Measurements from ENCODE around the gene WDR33.

Gene WDR33

DNA sequence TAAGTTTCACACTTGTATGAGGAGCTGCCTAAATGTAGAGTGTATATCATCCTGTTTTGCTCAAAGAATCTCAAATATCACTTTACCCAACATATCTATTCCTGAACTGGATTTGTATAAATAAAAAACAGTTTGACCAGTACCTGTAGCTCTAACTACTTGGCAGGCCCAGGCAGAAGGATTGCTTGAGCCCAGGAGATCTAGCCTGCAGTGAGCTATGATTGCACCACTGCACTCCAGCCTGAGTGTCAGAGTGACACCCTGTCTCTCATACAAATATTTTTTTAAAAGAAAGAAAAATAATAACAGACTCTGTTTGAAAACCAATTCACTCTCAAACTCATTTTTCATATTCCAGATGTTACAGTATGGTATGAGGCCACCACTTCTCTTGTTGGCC, 127.9 kb downstream of the WDR33 start:
- TF ChIP-seq, protein P1, sequence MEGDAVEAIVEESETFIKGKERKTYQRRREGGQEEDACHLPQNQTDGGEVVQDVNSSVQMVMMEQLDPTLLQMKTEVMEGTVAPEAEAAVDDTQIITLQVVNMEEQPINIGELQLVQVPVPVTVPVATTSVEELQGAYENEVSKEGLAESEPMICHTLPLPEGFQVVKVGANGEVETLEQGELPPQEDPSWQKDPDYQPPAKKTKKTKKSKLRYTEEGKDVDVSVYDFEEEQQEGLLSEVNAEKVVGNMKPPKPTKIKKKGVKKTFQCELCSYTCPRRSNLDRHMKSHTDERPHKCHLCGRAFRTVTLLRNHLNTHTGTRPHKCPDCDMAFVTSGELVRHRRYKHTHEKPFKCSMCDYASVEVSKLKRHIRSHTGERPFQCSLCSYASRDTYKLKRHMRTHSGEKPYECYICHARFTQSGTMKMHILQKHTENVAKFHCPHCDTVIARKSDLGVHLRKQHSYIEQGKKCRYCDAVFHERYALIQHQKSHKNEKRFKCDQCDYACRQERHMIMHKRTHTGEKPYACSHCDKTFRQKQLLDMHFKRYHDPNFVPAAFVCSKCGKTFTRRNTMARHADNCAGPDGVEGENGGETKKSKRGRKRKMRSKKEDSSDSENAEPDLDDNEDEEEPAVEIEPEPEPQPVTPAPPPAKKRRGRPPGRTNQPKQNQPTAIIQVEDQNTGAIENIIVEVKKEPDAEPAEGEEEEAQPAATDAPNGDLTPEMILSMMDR (IDR thresholded peaks at IDR 0.05; ENCODE audit: low read depth, low read length, missing control alignments): no peak
- DNase-seq (ENCODE audit: low read depth): no peak
- H3K4me3 ChIP-seq (ENCODE audit: low read depth, low read length): no peak overlapping the region

DNA sequence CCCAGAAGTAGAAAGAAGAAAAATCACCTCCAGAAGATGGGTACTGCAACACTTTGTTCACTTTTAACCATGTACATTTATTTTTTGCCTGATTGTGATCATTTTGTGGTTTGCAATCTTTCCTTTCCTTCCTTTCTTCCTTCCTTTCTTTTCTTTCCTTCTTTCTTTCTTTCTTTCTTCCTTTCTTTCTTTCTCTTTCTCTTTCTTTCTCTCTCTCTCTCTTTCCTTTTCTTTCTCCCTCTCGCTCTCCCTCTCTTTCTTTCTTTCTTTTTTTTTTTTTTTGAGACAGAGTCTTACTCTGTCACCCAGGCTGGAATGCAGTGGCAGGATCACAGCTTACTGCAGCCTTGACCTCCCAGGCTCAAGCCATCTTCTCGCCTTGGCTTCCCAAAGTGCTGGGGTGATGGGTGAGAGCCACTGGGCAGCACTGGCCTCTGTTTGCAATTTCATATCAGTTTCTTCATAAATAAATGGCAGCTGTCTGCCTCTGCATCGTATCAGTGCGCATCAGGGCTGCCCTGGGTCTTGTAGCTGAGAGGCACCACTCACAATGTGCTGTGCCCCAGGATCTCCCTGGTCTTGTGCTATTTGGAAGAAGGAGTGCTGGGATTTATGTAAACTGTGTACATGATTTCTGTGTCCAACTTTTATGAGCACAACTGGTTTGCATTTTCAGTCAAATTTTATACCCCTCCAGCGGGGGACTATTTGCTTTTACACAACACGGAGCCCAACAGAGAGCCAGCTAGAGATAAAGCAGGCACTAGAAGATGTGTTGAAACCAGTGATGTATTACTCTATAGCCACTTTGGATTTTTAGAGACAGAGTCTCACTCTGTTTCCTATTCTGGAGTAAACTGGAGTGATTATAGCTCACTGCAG, 128.8 kb downstream of the WDR33 start:
- no peak overlapping the region for H3K4me3 ChIP-seq (ENCODE audit: low read depth, low read length)
- TF ChIP-seq, protein P1 (IDR thresholded peaks at IDR 0.05; ENCODE audit: low read depth, low read length, missing control alignments): no peak
- DNase-seq (ENCODE audit: low read depth): no peak

DNA sequence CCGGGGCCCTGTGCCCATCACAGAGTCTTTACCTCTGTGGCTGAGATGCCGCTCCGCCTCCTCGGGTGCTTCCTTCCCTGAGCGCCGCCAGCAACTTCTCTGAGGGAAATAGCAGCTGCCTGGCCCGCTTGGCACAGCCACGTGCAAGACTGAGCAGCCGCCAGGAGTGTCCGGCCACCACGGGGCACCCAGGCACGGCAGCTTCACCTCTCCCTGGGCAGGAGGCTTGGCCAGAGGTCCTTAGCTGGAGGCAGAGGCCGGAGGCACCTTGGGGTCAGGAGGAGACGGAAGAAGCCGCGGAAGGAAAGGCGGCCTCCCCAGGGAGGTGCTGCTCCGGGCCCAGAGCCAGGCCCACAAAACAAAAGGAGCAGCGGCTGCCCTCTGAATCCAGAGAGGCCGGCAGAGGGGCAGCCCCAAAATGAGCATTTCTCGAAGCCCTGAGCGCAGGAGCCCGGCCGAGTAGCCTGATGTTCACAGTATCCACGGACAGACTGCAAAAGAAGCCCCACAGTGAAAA, 129.6 kb downstream of the WDR33 start:
- TF ChIP-seq, protein P1 (IDR thresholded peaks at IDR 0.05; ENCODE audit: low read depth, low read length, missing control alignments): no peak
- DNase-seq (ENCODE audit: low read depth): no peak
- H3K4me3 ChIP-seq (ENCODE audit: low read depth, low read length): no peak overlapping the region

DNA sequence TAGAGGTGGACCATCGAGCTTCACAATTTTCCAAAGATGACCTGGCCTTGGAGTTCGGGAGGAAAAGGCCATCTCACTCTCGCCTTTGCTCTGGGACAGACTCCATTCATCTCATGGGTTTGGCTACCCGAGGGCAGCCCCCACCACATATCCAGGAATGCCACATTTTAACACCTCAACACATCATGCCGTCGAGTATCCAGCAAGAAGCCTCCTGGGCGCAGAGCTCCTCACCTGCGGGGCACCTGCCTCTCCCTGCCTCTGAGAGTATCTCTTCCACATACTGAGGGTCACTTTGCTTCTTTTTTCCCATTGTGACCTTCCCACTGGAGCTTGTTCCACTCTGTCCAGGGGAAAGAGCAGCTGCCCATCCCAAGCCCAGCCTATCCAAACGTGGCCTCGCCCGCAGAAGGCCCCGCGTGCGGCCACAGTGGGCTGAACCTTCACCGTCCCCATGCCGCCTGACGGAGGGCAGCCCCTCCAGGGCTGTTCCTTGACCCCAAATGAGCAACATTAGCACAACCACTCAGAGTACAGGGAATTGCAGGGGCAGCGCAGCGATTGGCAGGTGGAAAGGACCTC, 130.2 kb downstream of the WDR33 start:
- TF ChIP-seq, protein P1 (IDR thresholded peaks at IDR 0.05; ENCODE audit: low read depth, low read length, missing control alignments): no peak
- no peak for DNase-seq (ENCODE audit: low read depth)
- H3K4me3 ChIP-seq (ENCODE audit: low read depth, low read length): no peak overlapping the region

DNA sequence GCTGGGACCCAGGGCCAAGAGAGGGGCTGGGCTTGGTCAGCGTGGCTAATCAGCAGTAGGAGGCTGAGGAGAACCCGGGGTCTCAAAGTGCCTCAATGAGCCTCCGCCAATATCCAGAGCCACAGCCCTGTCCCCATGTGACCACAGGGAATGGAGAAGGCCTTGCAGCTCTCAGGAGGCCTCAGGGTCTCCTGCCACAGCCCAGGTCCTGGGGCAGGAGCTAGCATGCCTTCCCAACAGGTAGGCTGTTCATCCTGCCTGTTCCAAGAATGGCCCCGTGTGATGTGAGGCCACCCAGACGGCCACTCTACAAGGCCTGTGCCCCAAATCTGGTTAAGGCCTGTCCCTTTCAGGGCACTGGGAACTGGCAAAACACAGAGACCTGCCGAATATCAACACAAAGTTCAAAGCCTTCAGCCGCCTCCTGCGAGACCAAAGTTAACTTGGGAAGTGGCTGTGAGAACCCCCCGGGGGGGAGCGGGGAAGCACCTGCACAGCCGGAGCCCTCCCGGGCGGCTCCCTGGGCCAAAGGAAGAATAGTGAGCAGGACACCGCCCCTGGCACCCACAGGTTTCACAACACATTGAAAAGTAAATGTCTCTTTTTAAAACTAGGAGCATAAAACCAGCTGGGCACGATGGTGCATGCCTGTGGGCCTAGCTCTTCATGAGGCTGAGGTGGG, 131.2 kb downstream of the WDR33 start:
- no peak overlapping the region for H3K4me3 ChIP-seq (ENCODE audit: low read depth, low read length)
- TF ChIP-seq, protein P1 (IDR thresholded peaks at IDR 0.05; ENCODE audit: low read depth, low read length, missing control alignments): no peak
- no peak for DNase-seq (ENCODE audit: low read depth)

DNA sequence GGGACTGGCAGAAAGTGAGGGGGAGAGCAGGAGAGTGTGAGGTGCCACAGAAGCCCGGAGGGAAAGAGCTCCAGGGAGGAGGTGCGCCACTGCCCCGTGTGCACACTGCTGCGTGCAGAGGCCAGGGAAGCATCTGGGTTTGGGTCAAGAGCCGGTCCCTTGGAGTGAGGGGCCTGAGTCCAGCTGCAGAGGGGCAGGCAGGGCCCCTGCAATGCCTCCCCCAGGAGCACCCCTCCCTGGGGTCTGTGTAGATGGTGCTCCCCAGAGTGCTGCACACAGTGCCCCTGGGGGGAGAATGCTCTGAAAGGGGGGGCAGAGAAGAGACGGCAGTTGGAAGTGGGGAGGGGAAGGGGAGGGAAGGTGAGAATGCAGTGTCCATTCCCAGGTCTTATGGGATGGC, 132.0 kb downstream of the WDR33 start:
- TF ChIP-seq, protein P1 (IDR thresholded peaks at IDR 0.05; ENCODE audit: low read depth, low read length, missing control alignments): no peak
- DNase-seq (ENCODE audit: low read depth): no peak

More for the DNA sequence above, 132.0 kb downstream of the WDR33 start:
- H3K4me3 ChIP-seq (ENCODE audit: low read depth, low read length): no peak overlapping the region

Data from GM12864 (cell line).